Upper lobe of left lung (tissue), 6 donors: ENCODE measurements around the gene PGK1. TPM values are rescaled to one million over a fixed set of nuclear protein-coding genes. Genes with fewer than 3 reads are reported as not detected.
"Not testable (repeated sequence)": the region's sequence is repeated elsewhere in the genome, so short reads cannot be mapped to it uniquely, and the experiment has no call there.

ENCODE experiments used
- ATAC-seq, 2 donors: fragments of 200-7000 bp; cut with Tn5 transposase; one replicate each; pipeline ENCODE4 v1.9.1; 2022; ENCODE audit warnings: mild to moderate bottlenecking in 2 of 2, moderate library complexity in 2 of 2; ENCODE audit not compliant: low FRiP score in 2 of 2
- DNase-seq, 2 donors: peaks; one replicate each; pipeline ENCODE4 v3.0.0-alpha.2; 2019 to 2020
- H3K27ac ChIP-seq, 4 donors: fragments of 200-600 bp; sonication (generic); one replicate each; pipeline ENCODE4 v1.5.1; 2016 to 2019
- H3K27me3 ChIP-seq, 4 donors: fragments of 200-600 bp; sonication (generic); one replicate each; pipeline ENCODE4 v1.5.1; 2017 to 2019
- H3K36me3 ChIP-seq, 4 donors: fragments of 200-600 bp; sonication (generic); one replicate each; pipeline ENCODE4 v1.5.1; 2016 to 2019
- H3K4me1 ChIP-seq, 4 donors: fragments of 200-600 bp; sonication (generic); one replicate each; pipeline ENCODE4 v1.5.1; 2018 to 2019
- H3K4me3 ChIP-seq, 4 donors: fragments of 200-600 bp; sonication (generic); one replicate each; pipeline ENCODE4 v1.5.1; 2017 to 2019; ENCODE audit warnings: mild to moderate bottlenecking in 2 of 4, moderate library complexity in 1 of 4
- H3K9me3 ChIP-seq, 4 donors: fragments of 200-600 bp; sonication (generic); one replicate each; pipeline ENCODE4 v1.5.1; 2018 to 2019
- CTCF ChIP-seq, 6 experiments: fragments of 450-650 bp in 4 of 6; fragments of 200-600 bp in 2 of 6; sonication (generic) in 2 of 6; IDR thresholded peaks; one replicate each; pipeline ENCODE4 v1.5.1; 2016 to 2019; ENCODE audit warnings: antibody characterized with exemption in 6 of 6
- EP300 ChIP-seq, 4 donors: sonication (generic); formaldehyde crosslinking; IDR thresholded peaks; one replicate each; pipeline ENCODE4 v1.5.1; 2017; ENCODE audit warnings: antibody characterized with exemption in 4 of 4, control low read depth in 2 of 4
- POLR2A ChIP-seq, 4 donors: fragments of 450-650 bp; IDR thresholded peaks; one replicate each; pipeline ENCODE4 v1.5.1; 2016 to 2017; ENCODE audit warnings: antibody characterized with exemption in 4 of 4, mild to moderate bottlenecking in 2 of 4
- POLR2AphosphoS5 ChIP-seq, 2 donors: sonication (generic); formaldehyde crosslinking; IDR thresholded peaks; one replicate each; pipeline ENCODE4 v1.5.1; 2017; ENCODE audit warnings: antibody characterized with exemption in 2 of 2
- WGBS, 2 donors: methylation state at CpG; one replicate each; pipeline ENCODE4 v1.1.5; 2017 to 2018; 5-methylcytosine and 5-hydroxymethylcytosine counted together
- total RNA-seq, 6 donors: library from RNA; depleted of rRNA in 4 of 6; stranded (reverse); fragments of >200 nt in 4 of 6; gene quantifications; one replicate each; pipeline versions ENCODE4 v1.1.0 to v1.2.1, GENCODE V29; 2016 to 2021
- donor health status: DM: no; HTN: no; CAD: no; lungs with moderate emphysema.
- donor health status: DM: no; HTN: yes; CAD: no; lungs with severe emphysema.

Gene PGK1
- total RNA-seq, 6 donors from 2014 or later = 57.6 to 295 (median 170) TPM

- H3K27me3 ChIP-seq = no peaks in the 10 kb centered on the region
- peaks cover 0 to 16% (median 3%) of the 10 kb centered on the region in 4 donors for H3K9me3 ChIP-seq
- DNase-seq (no peak), ATAC-seq (no peak)
- 70 to 86% methylated on average over 3 of the region's 3 CpGs for WGBS, 2 donors
- H3K36me3 ChIP-seq = no peaks in the 10 kb centered on the region
- TF ChIP-seq POLR2AphosphoS5 (IDR thresholded peaks at IDR 0.05) (no peak), EP300 (IDR thresholded peaks at IDR 0.05) (no peak), CTCF (IDR thresholded peaks at IDR 0.05) (no peak), POLR2A (IDR thresholded peaks at IDR 0.05) (no peak)
- no peaks in the 10 kb centered on the region for H3K4me1 ChIP-seq
- no peak overlapping the region for H3K4me3 ChIP-seq
- H3K27ac ChIP-seq = no peak overlapping the region
Measured at GRCh38 chrX:78071331-78071730, 32.7 kb upstream of the PGK1 start.

- H3K36me3 ChIP-seq, H3K27me3 ChIP-seq, H3K4me3 ChIP-seq, H3K27ac ChIP-seq, H3K4me1 ChIP-seq, ATAC-seq, DNase-seq: not testable (repeated sequence)
- peaks cover 0 to 20% (median 3%) of the 10 kb centered on the region in 4 donors for H3K9me3 ChIP-seq
- 80 to 87% methylated on average over 10 to 14 of the region's 14 CpGs for WGBS, 2 donors
Measured at GRCh38 chrX:78073147-78074077, 30.6 kb upstream of the PGK1 start.

- H3K9me3 ChIP-seq = peaks cover 0 to 16% (median 3%) of the 10 kb centered on the region in 4 donors
- H3K4me3 ChIP-seq = no peak overlapping the region
- ATAC-seq = no peak
- no peak for DNase-seq
- H3K36me3 ChIP-seq = no peaks in the 10 kb centered on the region
- H3K27ac ChIP-seq = no peak overlapping the region
- no peaks in the 10 kb centered on the region for H3K27me3 ChIP-seq
- H3K4me1 ChIP-seq = no peaks in the 10 kb centered on the region
- TF ChIP-seq CTCF (IDR thresholded peaks at IDR 0.05) = no peak
- no peak for TF ChIP-seq POLR2A (IDR thresholded peaks at IDR 0.05)
- no peak for TF ChIP-seq EP300 (IDR thresholded peaks at IDR 0.05)
- TF ChIP-seq POLR2AphosphoS5 (IDR thresholded peaks at IDR 0.05) = no peak
Measured at GRCh38 chrX:78074088-78074487, 30.0 kb upstream of the PGK1 start.

GRCh38 chrX:78075787-78076389 lies 28.2 kb upstream of the PGK1 start:
- WGBS, 2 donors = 82 to 96% methylated on average over 5 of the region's 5 CpGs

GRCh38 chrX:78081413-78081812 lies 22.6 kb upstream of the PGK1 start:
- H3K27me3 ChIP-seq, H3K4me1 ChIP-seq, H3K36me3 ChIP-seq, H3K27ac ChIP-seq, DNase-seq, ATAC-seq, H3K9me3 ChIP-seq, H3K4me3 ChIP-seq: not testable (repeated sequence)
- 82 to 95% methylated on average over 6 of the region's 6 CpGs for WGBS, 2 donors

More at GRCh38 chrX:78075787-78076389, 28.2 kb upstream of the PGK1 start:
- Histone ChIP-seq H3K9me3 (peaks cover 0 to 14% (median 3%) of the 10 kb centered on the region in 4 donors), H3K36me3 (no peaks in the 10 kb centered on the region), H3K4me3 (no peak overlapping the region), H3K4me1 (no peaks in the 10 kb centered on the region), H3K27ac (no peak overlapping the region), H3K27me3 (no peaks in the 10 kb centered on the region)
- TF ChIP-seq CTCF (IDR thresholded peaks at IDR 0.05) (no peak), POLR2AphosphoS5 (IDR thresholded peaks at IDR 0.05) (no peak), EP300 (IDR thresholded peaks at IDR 0.05) (no peak), POLR2A (IDR thresholded peaks at IDR 0.05) (no peak)
- ATAC-seq = no peak
- DNase-seq = no peak
